ENCODE data around the gene RNF166.
"Not testable (repeated sequence)": the region's sequence is repeated elsewhere in the genome, so short reads cannot be mapped to it uniquely, and the experiment has no call there.

Gene RNF166

DNA sequence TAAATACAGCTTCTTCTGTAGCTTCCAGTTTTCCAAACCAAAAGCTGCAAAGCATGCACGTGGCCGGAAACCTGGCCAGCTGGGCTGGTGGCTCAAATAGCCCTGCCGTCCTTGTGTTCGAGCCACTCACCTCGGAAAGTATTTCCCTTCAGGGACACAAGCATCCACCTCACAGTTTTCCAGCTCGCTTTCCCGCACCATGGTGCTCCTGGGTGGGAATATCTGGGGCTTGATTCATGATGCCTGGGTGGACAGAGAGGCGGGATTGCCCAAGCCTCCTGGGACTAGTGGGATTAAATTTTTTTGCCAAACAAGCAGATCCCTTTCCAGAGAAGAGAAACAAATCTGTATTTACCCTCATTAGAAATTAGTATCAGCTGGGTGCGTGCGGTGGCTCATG is 36.2 kb downstream of the RNF166 start:
- no peak for DNase-seq

DNA sequence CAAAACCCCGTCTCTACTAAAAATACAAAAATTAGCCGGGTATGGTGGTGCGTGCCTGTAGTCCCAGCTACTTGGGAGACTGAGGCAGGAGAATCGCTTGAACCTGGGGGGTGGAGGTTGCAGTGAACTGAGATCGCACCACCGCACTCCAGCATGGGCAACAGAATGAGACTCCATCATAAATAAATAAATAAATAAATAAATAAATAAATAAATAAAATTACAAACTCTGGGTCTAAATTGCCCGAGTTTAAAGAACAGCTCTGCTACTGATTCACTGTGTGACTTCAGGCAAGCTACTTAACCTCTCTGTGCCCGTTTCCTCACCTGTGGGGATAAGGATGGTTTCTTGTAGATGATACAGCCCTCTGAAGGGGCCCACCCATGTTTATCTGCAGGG is 36.7 kb downstream of the RNF166 start:
- not testable (repeated sequence) for DNase-seq

DNA sequence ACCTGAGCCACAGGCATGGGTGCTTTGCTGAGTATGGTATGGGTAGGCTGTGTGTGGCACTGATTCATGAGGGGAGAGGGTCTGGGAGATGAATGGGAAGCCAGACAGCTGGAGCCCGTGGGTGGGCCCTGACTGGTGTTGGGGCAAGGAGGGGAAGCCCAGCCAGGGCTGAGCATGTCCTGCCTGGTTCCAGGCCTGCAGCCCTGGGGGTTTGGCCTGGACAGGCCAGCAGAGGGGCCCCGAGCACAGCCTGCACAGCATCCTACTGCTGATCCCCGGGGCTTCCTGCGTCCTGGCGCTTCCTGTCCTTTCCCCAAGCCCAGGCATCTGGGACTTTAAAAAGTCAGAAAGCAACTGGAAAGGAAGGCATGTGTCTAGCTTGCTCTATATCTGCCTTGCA is 38.7 kb downstream of the RNF166 start:
- no peak for DNase-seq

GRCh38 chr16:88665570-88665969 is 40.6 kb downstream of the RNF166 start:
- no peak for DNase-seq

GRCh38 chr16:88665148-88665547 is 41.1 kb downstream of the RNF166 start:
- no peak for DNase-seq

DNA sequence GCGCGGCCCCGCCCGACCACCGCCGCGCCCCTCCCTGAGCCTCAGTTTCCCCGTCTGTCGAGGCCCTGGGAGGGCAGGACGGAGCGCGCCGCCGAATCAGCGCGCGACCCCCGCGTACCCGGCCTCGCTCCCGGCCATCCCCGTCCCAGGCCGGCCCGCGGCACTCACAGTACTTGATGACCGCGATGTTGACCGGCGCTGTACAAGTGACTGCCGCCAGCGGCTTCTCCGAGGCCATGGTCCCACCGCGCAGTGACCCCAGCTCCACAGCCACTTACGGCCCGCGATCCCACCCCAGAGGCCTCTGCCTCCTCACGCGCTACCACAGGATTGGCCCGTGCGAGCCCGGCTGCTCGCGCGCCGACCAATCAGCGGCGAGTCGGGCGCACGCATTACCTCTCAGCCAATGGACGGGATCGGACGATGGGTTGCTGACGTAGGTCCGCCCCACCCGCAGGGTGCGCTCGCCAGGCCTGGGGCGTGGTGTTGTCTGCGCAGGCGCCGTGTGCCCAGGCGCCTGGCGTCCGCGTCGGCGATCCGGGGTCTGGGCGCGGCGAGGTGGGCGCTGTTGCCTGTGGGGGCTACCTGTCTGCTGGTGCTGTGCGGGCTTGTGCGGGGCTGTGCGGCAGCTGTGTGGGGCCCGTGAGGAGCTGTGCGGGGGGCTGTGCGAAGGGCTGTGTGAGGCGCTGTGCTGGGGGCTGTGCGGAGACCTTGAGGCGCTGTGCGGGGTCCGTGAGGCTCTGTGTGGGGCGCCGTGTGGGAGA is 43.2 kb downstream of the RNF166 start, which contains the start of gene MVD:
TSS of gene MVD (minus strand) at position 249 of the 764 bp plus-strand sequence. CDS start at position 238, 11 bp downstream.
- DNase-seq, result peak; percentile 95

DNA sequence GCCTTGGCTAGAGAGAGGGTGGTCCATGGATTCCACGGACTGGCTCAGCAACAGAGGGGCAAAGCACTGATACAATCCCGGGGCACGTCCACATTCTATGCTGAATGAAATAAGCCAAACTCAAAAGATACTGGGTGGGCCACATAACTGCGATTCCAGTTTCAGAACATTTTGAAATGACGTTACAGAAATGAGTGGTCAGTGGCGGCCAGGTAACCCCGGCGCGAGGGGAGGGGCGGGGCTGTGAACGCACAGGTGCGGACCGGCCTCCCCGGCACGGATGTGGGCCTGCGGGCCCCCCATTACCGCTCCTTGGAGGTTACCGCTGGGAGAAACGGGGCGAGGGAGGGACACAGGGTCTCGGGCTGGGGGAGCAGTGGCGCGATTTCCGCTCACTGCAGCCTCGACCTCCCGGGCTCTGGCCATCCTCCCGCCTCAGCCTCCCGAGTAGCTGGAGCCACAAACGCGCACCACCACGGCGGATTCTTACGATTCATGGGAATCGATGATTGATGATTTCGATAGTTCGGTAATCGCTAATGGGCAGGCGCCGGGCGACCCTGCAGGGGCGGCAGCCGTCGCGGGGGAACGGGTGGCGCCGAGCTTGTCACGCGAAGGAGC is 43.9 kb downstream of the RNF166 start:
- no peak for DNase-seq

DNA sequence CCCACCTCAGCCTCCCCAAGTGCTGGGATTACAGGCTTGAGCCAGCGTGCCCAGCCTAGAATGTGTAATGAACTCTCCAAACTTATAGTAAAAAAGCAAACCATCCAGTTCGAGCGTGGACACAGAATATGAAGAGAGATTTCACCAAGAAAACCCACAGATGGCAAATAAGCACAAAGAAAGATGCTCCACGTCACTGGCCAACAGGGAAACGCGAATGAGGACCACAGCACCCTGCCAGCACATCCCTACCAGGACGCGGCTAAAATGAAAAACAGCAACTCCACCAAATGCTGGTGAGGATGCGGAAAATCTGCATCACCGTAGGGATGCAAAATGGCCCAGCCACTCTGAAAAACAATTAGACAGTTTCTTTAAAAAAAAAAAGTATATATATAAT is 44.7 kb downstream of the RNF166 start:
- no peak for DNase-seq

- no peak for DNase-seq
Observed at GRCh38 chr16:88659160-88659559, 47.0 kb downstream of the RNF166 start.

DNA sequence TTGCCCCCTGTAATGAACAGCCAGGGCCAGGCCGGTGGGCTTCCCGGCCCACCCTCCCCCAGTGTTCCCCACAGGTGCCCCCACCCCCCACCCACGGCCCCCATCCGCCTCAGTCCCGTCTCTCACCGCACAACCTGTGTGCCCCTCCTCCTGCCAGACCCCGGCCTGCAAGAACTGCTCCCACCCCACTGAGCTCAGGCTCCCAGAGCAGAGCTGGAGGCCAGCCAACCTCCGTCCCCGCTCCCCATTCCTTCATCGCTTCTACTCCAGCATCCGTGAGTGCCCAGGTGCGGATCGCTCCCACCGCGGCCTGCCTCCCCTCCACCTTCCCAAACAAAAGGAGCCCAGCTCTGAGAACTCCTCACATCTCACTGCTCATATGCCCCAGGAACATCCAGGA is 47.5 kb downstream of the RNF166 start:
- DNase-seq, result no peak

- no peak for DNase-seq
Observed at GRCh38 chr16:88657371-88657770, 48.8 kb downstream of the RNF166 start.

- DNase-seq, result no peak
Observed at GRCh38 chr16:88656291-88656980, 49.8 kb downstream of the RNF166 start.

DNA sequence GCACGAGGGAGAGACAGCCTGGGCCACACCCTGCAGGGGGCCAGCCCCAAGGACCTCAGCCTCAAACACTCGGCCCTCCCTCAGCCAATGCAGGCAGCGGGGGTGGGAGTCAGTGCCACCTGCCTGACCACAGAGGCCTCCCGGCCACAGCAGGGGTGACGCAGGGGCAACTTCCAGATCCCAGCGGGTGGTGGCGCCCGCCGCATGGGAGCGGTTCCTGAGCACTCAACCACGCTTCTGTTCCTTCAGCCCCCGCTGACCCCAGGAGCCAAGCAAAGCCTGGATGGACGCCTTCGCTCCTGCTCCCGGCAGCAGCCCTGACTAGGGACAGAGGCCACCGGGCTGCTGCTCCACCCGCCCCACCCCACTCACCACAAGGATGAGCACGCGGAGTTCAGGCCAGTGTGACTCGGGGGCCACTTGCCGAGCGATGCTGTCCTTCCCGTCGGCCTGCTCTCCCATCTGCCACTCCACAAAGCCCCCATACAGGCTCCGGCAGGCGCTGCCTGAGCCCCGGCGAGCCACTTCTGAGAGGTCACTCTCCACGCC is 50.4 kb downstream of the RNF166 start:
- DNase-seq, result no peak

DNA sequence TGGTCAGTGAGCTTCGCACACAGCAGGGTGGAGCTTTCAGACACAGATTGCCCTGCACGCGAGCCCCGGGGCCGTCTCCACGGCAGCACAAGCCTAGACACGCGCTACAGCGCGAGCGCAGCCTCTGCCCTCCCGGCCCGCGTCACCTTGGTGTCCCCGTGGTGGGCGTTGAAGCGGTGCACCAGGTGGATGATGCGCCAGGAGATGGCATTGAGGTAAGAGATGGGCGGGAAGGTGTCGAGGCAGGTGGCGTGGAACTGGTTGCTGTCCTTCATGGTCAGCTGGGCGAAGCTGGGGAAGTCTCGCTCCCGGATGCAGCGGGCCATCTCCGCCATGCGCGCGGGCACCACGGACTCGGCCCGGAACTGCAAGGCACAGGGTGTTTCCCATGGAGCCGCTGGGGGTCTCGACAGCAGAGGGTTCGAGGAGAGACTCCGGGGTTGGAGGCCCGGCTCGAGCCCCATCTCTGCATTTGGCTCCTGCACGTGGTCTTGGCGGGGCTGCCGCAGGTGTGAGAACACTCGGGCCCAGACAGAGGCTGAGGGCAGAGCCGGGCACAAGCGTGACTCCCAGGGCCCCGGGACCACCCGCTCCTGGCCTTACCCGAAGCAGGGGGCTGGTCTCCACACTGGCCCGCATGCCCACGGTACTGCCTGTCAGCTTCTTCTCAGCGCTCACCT is 51.0 kb downstream of the RNF166 start:
- DNase-seq, result peak; percentile 3

- no peak for DNase-seq
Observed at GRCh38 chr16:88654363-88655052, 51.7 kb downstream of the RNF166 start.

GRCh38 chr16:88653596-88654362 is 52.4 kb downstream of the RNF166 start:
- no peak for DNase-seq

DNA sequence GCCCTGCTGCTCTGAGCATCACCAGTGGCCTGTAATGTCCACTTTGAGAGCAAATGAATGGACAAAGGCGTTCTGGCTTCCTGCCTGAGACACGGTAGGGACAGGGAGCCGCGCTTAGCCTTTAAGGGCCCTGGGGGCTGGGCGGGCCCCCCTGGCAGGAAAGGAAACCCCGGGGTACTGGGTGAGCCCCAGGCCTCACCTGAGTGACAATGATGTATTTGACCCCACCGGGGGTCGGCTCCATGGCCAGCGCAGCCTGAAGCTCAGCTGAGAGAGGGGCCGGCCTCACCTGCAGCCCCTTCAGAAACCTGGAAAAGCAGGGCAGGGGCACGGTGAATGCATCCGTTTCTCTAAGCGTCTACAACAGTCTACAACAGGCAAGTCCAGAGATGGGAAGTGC is 53.1 kb downstream of the RNF166 start:
- no peak for DNase-seq

GRCh38 chr16:88652762-88653063 is 53.5 kb downstream of the RNF166 start:
- no peak for DNase-seq

DNA sequence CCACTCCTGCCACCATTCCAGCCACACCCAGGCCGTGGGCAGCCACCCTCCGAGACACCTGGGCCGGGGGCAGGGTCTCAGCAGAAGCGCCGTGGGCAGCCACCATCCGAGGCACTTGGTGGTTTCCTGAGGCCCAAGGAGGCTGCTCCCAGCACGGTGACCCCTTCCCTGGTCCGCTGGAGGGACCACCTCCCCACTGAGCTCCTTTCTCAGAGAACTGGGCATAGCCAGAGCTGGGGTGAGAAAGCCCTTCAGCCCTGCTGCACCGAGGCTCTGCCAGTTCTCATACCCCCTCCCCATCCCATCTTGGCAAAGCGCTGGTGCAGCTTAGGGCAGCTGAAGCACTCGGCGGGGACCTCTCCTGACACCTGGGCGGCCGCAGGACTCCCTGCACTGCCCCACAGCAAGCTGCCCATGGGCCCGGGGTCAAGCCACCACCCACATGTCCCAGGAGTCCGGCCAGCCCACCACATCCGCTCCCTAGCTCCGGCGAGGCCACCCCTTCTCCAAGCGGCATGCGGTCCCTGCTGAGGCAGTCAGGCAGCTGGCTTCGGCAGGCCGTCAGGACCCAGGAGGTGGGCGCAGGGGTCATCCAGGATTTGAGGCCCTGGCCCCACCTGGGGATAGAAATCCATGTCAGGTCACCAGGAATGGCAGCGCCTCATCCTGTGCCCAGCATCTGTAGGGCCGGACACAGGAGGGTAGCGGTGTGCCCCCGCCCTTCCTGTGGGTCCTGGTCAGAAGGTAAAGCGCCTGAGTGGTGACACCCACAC is 54.0 kb downstream of the RNF166 start:
- DNase-seq, result no peak

DNA sequence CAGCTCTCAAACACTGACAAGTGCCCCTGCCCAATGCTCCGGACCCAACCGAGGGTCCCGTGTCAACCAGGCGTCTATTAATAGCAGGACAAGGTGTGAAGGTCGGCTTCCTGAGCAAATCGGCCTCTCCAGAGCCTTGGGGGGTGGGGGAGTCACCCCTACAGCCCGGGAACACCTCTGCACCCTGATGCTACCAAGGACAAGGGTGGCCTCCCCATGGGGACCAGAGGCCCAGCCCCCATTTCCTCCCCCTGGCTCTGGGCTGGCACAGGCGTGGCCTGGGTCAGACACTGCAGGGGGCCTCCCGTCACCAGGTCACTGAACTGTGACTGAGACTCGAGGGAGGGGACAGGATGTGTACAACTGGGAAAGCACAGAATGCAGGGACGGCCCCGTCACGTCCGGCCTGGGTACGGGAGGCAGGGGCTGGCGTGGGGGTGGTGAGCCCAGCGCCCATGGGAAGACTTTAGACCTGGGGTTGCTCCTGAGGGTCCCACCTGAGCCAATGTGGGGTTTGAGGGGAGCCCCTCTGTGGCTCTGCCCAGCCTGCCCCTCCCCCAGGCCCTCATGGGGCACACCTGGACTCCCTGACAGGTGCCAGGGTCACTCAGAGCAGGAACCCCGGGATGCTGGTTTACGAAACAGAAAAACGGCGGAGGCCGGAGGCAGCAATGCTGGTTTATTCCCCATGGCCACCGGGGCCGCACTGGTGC is 54.8 kb downstream of the RNF166 start:
- DNase-seq, result peak; percentile 31

All from NCI-H69 (cell line).